Measurements from ENCODE around the gene UGT3A1.
"Not testable (repeated sequence)": the region's sequence is repeated elsewhere in the genome, so short reads cannot be mapped to it uniquely, and the experiment has no call there.

The UGT3A1 gene

GRCh38 chr5:35987776-35988175 lies 3.4 kb downstream of the UGT3A1 start:
- DNase-seq, result no peak

GRCh38 chr5:35979715-35980114 lies 11.5 kb downstream of the UGT3A1 start:
- DNase-seq, result no peak

GRCh38 chr5:35976859-35977258 lies 14.3 kb downstream of the UGT3A1 start:
- not testable (repeated sequence) for DNase-seq

- no peak for DNase-seq
Observed at GRCh38 chr5:35974570-35974969, 16.6 kb downstream of the UGT3A1 start.

GRCh38 chr5:35971878-35972210 lies 19.3 kb downstream of the UGT3A1 start:
- DNase-seq, result no peak

GRCh38 chr5:35971186-35971877 lies 19.9 kb downstream of the UGT3A1 start:
- no peak for DNase-seq

GRCh38 chr5:35963381-35963843 lies 27.8 kb downstream of the UGT3A1 start:
- DNase-seq, result no peak

GRCh38 chr5:35960328-35960727 lies 30.9 kb downstream of the UGT3A1 start:
- no peak for DNase-seq

GRCh38 chr5:35956429-35956828 lies 34.8 kb downstream of the UGT3A1 start:
- DNase-seq, result no peak

- DNase-seq, result no peak
Observed at GRCh38 chr5:35954175-35954574, 37.0 kb downstream of the UGT3A1 start.

GRCh38 chr5:35947085-35947484 lies 44.1 kb downstream of the UGT3A1 start:
- no peak for DNase-seq

GRCh38 chr5:35939639-35940038 lies 51.6 kb downstream of the UGT3A1 start:
- no peak for DNase-seq

- no peak for DNase-seq
Observed at GRCh38 chr5:35938568-35939227, 52.5 kb downstream of the UGT3A1 start, which contains the start of gene CAPSL. Gene CAPSL (minus strand): TSS chr5:35938622. CDS start chr5:35921120, 17,502 bp downstream.

GRCh38 chr5:35926389-35927051 lies 64.7 kb downstream of the UGT3A1 start:
- no peak for DNase-seq

GRCh38 chr5:35924950-35925722 lies 66.1 kb downstream of the UGT3A1 start:
- no peak for DNase-seq

GRCh38 chr5:35924122-35924949 lies 66.9 kb downstream of the UGT3A1 start:
- no peak for DNase-seq

GRCh38 chr5:35922468-35922867 lies 68.7 kb downstream of the UGT3A1 start:
- no peak for DNase-seq

GRCh38 chr5:35921930-35922329 lies 69.3 kb downstream of the UGT3A1 start:
- no peak for DNase-seq

- no peak for DNase-seq
Observed at GRCh38 chr5:35920890-35921289, 70.3 kb downstream of the UGT3A1 start.

- no peak for DNase-seq
Observed at GRCh38 chr5:35919191-35919590, 72.0 kb downstream of the UGT3A1 start.

GRCh38 chr5:35908814-35909213 lies 82.4 kb downstream of the UGT3A1 start:
- DNase-seq, result no peak

GRCh38 chr5:35908228-35908627 lies 83.0 kb downstream of the UGT3A1 start:
- DNase-seq, result no peak

Measured in NCI-H510A (cell line).